ENCODE data around the gene SCN9A. TPM values are rescaled to one million over a fixed set of nuclear protein-coding genes. Genes with fewer than 3 reads are reported as not detected.

The SCN9A gene
- total RNA-seq, 4 donors from 2014 or later: 3.1 to 7.7 (median 6.2) TPM

DNA sequence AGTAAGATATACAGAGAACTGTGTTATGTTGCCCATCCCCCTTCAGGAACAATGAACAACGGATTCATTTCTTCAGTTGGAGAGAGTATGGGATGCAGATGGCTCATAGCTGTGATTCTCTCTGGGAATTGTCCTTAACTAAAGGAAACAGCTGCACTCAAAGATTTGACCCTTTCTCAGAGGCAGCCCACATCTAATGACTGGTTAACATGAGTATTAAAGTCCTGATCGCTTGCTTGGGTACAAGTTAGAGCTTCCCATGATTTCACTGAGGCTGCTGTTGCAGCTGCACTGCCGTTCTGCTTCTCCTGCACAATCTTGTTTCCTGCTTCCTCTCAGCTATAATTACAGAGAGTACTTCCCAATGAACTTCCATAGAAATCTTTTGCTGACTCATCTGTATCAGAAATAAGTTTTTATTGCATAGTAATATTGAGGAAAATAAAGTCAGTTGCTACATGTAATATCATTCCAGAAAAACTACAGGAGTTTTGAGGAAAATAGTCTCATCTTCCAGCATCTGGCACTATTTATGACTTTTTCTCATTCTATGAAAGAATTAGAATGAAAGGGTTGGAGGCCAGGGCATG, 12.8 kb upstream of the SCN9A start:
- no peak for ATAC-seq
- Histone ChIP-seq H3K4me3 (no peak overlapping the region), H3K4me1 (no peaks in the 10 kb centered on the region), H3K27ac (no peak overlapping the region), H3K9me3 (no peaks in the 10 kb centered on the region), H3K36me3 (no peaks in the 10 kb centered on the region), H3K27me3 (no peaks in the 10 kb centered on the region)
- TF ChIP-seq, protein P1, sequence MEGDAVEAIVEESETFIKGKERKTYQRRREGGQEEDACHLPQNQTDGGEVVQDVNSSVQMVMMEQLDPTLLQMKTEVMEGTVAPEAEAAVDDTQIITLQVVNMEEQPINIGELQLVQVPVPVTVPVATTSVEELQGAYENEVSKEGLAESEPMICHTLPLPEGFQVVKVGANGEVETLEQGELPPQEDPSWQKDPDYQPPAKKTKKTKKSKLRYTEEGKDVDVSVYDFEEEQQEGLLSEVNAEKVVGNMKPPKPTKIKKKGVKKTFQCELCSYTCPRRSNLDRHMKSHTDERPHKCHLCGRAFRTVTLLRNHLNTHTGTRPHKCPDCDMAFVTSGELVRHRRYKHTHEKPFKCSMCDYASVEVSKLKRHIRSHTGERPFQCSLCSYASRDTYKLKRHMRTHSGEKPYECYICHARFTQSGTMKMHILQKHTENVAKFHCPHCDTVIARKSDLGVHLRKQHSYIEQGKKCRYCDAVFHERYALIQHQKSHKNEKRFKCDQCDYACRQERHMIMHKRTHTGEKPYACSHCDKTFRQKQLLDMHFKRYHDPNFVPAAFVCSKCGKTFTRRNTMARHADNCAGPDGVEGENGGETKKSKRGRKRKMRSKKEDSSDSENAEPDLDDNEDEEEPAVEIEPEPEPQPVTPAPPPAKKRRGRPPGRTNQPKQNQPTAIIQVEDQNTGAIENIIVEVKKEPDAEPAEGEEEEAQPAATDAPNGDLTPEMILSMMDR (IDR thresholded peaks at IDR 0.05): no peak
- no peak for TF ChIP-seq POLR2A (IDR thresholded peaks at IDR 0.05)
- no peak for TF ChIP-seq EP300 (IDR thresholded peaks at IDR 0.05)
- TF ChIP-seq POLR2AphosphoS5 (IDR thresholded peaks at IDR 0.05): no peak
- WGBS, 2 donors (ENCODE audit: low coverage in 1 of 2): 32 to 33% methylated on average over 3 of the region's 3 CpGs

DNA sequence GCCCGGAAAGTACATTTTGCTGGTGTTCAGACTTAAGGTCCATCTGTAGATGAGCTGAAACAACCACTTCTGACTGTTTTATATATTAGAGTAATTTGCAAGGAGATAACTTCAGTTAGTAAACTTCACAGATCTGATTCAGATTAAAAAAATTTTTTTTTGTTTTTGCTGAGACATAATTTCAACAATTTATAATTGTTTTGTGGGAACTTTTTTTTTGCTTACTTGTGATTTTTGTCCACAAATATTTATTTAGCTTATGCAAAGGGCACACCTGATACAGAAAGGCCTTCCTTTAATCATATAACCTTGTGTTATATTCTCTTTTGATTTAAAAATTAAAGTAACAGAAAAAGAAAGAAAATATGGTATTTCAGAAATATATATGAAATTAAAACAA, 9.6 kb upstream of the SCN9A start:
- H3K4me3 ChIP-seq: no peak overlapping the region
- no peaks in the 10 kb centered on the region for H3K4me1 ChIP-seq
- H3K27ac ChIP-seq: no peak overlapping the region
- WGBS, 2 donors (ENCODE audit: low coverage in 1 of 2): 100% methylated on average over 1 of the region's 1 CpG; no CpG with 5 or more reads in 1 of the 2 donors
- no peaks in the 10 kb centered on the region for H3K9me3 ChIP-seq
- no peak for TF ChIP-seq EP300 (IDR thresholded peaks at IDR 0.05)
- no peak for TF ChIP-seq POLR2A (IDR thresholded peaks at IDR 0.05)
- TF ChIP-seq, protein P1 (IDR thresholded peaks at IDR 0.05): no peak
- no peak for TF ChIP-seq POLR2AphosphoS5 (IDR thresholded peaks at IDR 0.05)
- no peak for ATAC-seq
- no peaks in the 10 kb centered on the region for H3K27me3 ChIP-seq
- H3K36me3 ChIP-seq: no peaks in the 10 kb centered on the region

DNA sequence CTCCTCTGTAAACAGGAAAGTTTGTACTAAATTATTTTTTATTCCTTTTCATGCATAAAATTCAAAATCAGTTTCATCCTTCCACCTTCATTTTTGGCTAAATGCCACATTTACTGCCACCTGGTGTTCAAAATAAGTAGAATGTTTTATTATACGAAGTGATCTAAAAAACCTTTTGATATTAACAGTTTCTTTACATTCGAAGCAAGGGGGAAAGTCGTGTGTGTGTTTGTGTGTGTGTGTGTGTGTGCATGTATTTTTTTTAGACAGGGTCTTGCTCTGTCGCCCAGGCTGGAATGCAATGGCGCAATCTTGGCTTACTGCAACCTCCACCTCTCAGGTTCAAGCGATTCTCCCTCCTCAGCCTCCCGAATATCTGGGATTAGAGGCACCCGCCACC, 9.0 kb upstream of the SCN9A start:
- H3K36me3 ChIP-seq: no peaks in the 10 kb centered on the region
- WGBS, 2 donors (ENCODE audit: low coverage in 1 of 2): 63 to 66% methylated on average over 6 to 8 of the region's 8 CpGs
- H3K4me3 ChIP-seq: no peak overlapping the region
- no peak overlapping the region for H3K27ac ChIP-seq
- H3K9me3 ChIP-seq: no peaks in the 10 kb centered on the region
- H3K27me3 ChIP-seq: no peaks in the 10 kb centered on the region
- TF ChIP-seq, protein P1 (IDR thresholded peaks at IDR 0.05): peak; percentile 19 to 50 (median 42)
- no peak for TF ChIP-seq POLR2A (IDR thresholded peaks at IDR 0.05)
- H3K4me1 ChIP-seq: no peaks in the 10 kb centered on the region
- ATAC-seq: no peak

DNA sequence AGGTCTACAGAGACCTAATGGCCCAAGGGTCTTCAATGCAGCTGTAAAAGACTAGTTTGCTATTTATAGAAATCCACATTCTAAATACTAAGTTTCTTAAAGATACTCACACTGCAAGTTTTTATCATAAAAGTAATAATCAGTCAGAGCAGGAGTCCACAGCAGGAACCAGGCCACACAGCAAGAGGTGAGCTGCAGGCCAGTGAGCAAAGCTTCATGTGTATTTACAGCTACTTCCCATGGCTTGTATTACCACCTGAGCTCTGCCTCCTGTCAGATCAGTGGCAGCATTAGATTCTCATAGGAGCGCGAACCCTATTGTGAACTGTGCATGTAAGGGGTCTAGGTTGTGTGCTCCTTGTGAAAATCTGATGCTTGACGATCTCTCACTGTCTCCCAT, 6.7 kb upstream of the SCN9A start:
- no peaks in the 10 kb centered on the region for H3K36me3 ChIP-seq
- no peak overlapping the region for H3K4me3 ChIP-seq
- H3K27me3 ChIP-seq: no peaks in the 10 kb centered on the region
- TF ChIP-seq, protein P1 (IDR thresholded peaks at IDR 0.05): no peak
- TF ChIP-seq EP300 (IDR thresholded peaks at IDR 0.05) (no peak), POLR2A (IDR thresholded peaks at IDR 0.05) (no peak), POLR2AphosphoS5 (IDR thresholded peaks at IDR 0.05) (no peak)
- H3K4me1 ChIP-seq: no peaks in the 10 kb centered on the region
- H3K27ac ChIP-seq: no peak overlapping the region
- no peaks in the 10 kb centered on the region for H3K9me3 ChIP-seq
- 71 to 91% methylated on average over 1 of the region's 3 CpGs for WGBS, 2 donors (ENCODE audit: low coverage in 1 of 2)
- no peak for ATAC-seq

DNA sequence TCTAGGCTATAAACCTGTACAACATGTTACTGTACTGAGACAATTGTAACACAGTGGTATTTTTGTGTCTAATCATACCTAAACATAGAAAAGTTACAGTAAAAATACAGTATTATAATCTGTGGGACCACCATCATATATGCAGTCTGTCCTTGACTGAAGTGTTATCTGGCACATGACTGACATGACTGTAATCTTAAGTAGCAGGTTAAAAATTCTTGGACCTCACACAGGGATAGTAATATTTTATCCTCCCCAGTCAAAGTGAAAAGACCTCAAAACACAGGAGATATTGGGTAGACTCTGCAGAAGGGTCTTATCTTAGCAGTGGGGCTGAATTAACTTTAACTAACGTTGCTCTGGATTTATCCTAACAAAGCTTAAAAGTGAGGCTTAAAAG, 4.9 kb upstream of the SCN9A start:
- ATAC-seq: no peak
- TF ChIP-seq POLR2AphosphoS5 (IDR thresholded peaks at IDR 0.05): no peak
- TF ChIP-seq, protein P1 (IDR thresholded peaks at IDR 0.05): no peak
- TF ChIP-seq POLR2A (IDR thresholded peaks at IDR 0.05): no peak
- no peak for TF ChIP-seq EP300 (IDR thresholded peaks at IDR 0.05)
- WGBS, 2 donors (ENCODE audit: low coverage in 1 of 2): 14 to 35% methylated on average over 1 of the region's 1 CpG

More for the DNA sequence above, 4.9 kb upstream of the SCN9A start:
- Histone ChIP-seq H3K4me1 (peaks cover 0 to 13% (median 0%) of the 10 kb centered on the region in 3 donors), H3K27ac (no peak overlapping the region), H3K9me3 (no peaks in the 10 kb centered on the region), H3K27me3 (peaks cover 7% of the 10 kb centered on the region), H3K36me3 (no peaks in the 10 kb centered on the region), H3K4me3 (no peak overlapping the region)
